HepG2 (cell line): ENCODE results near the gene ZNF174. TPM values are rescaled to one million over a fixed set of nuclear protein-coding genes. Genes with fewer than 3 reads are reported as not detected.
A peak's percentile ranks its signal among the peaks of the same experiment; 100 is the strongest.

Source experiments
- CEBPZ ChIP-seq: IDR thresholded peaks from 2 replicates; pipeline ENCODE4 v1.6.1; 2012; ENCODE audit warnings: low read length, improper control_type of control experiment
- HNRNPH1 ChIP-seq: fragments of 200-400 bp; formaldehyde crosslinking; optimal IDR thresholded peaks from 2 replicates; pipeline ENCODE3; 2017; ENCODE audit warnings: mild to moderate bottlenecking, low read depth, low read length
- NFE2L1 ChIP-seq: sonication (generic); formaldehyde crosslinking; IDR thresholded peaks from 2 replicates; pipeline ENCODE4 v1.4.0; 2020; ENCODE audit warnings: missing genetic modification reagents, mild to moderate bottlenecking, borderline replicate concordance
- NFIC ChIP-seq: IDR thresholded peaks from 2 replicates; pipeline ENCODE4 v1.6.1; 2012; ENCODE audit warnings: mild to moderate bottlenecking, low read length, inconsistent platforms
- NR2F2 ChIP-seq: IDR thresholded peaks from 2 replicates; pipeline ENCODE4 v1.6.1; 2012; ENCODE audit warnings: low read depth, inconsistent platforms, borderline replicate concordance
- PHF5A ChIP-seq: IDR thresholded peaks from one replicate; pipeline ENCODE4 v1.6.1; 2018; ENCODE audit warnings: low read depth, missing genetic modification reagents; ENCODE audit not compliant: unreplicated experiment
- REST ChIP-seq, 2 experiments: IDR thresholded peaks; 2 replicates each; pipeline ENCODE4 v1.6.1; 2011 to 2012; ENCODE audit warnings: low read length in 2 of 2, borderline replicate concordance in 1 of 2, low read depth in 1 of 2, mild to moderate bottlenecking in 1 of 2, moderate library complexity in 1 of 2
- SMC3 ChIP-seq: IDR thresholded peaks from 2 replicates; pipeline ENCODE4 v1.6.1; 2011; ENCODE audit warnings: low read length, improper control_type of control experiment
- SNAPC2 ChIP-seq: sonication (generic); formaldehyde crosslinking; IDR thresholded peaks from 2 replicates; pipeline ENCODE4 v1.8.1; 2022; ENCODE audit warnings: mild to moderate bottlenecking, missing genetic modification reagents
- ZNF263 ChIP-seq: sonication (generic); formaldehyde crosslinking; IDR thresholded peaks from 2 replicates; pipeline ENCODE4 v1.4.0; 2020; ENCODE audit warnings: missing genetic modification reagents
- ZNF407 ChIP-seq: sonication (generic); formaldehyde crosslinking; IDR thresholded peaks from one replicate; pipeline ENCODE4 v1.5.1; 2020; ENCODE audit warnings: mild to moderate bottlenecking, missing genetic modification reagents; ENCODE audit errors: not compliant biosample characterization
- ZNF576 ChIP-seq: sonication (generic); formaldehyde crosslinking; IDR thresholded peaks from 2 replicates; pipeline ENCODE4 v1.4.0; 2020; ENCODE audit warnings: mild to moderate bottlenecking, missing genetic modification reagents
- polyA plus RNA-seq, 8 experiments: library from polyadenylated mRNA; depleted of rRNA in 3 of 8; stranded (reverse) in 7 of 8; unstranded in 1 of 8; fragments of >200 nt; fragmentation: Illumina TruSeq in 4 of 8; extraction: Trizol in 4 of 8; gene quantifications; 2 replicates each; pipeline versions ENCODE4 v1.2.1 to v1.2.3, GENCODE V29; 2011 to 2016; ENCODE audit warnings: low read depth in 4 of 8, missing spikeins in 1 of 8, mixed read lengths in 1 of 8; ENCODE audit not compliant: insufficient read depth in 1 of 8
- total RNA-seq, 5 experiments: library from RNA; depleted of rRNA; stranded (reverse); fragments of >200 nt; fragmentation: Illumina TruSeq; extraction: Trizol; gene quantifications; 2 replicates each; pipeline ENCODE4 v1.2.3, GENCODE V29; 2016; ENCODE audit warnings: low read depth in 1 of 5

Gene ZNF174
- total and polyA plus RNA-seq, 2 of the 13 experiments (the other 11 are each of a cell fraction or from before 2014, with no cell fraction given), result 8.3 to 10.6 TPM

- TF ChIP-seq CEBPZ, result no peak
- TF ChIP-seq ZNF263 (CRISPR knock-in tag), result no peak
- TF ChIP-seq PHF5A, result no peak
- peak; percentile 76; the same call in 1 of the 2 replicates for TF ChIP-seq NFE2L1 (CRISPR knock-in tag)
- no peak for TF ChIP-seq SMC3
- TF ChIP-seq ZNF576 (CRISPR knock-in tag), result no peak
- no peak; a peak in 1 of 4 replicates for TF ChIP-seq REST (IDR thresholded peaks at IDR 0.05; ENCODE audit: borderline replicate concordance in 1 of 2, low read depth in 1 of 2, low read length in 2 of 2)
- TF ChIP-seq ZNF407 (CRISPR knock-in tag), result no peak
- TF ChIP-seq NR2F2, result no peak
- TF ChIP-seq HNRNPH1, result no peak
- no peak for TF ChIP-seq SNAPC2 (CRISPR knock-in tag)
- TF ChIP-seq NFIC, result no peak
Measured at GRCh38 chr16:3364774-3365427, 36.1 kb upstream of the ZNF174 start (continued).
